IMR-90 (cell line): Measurements from ENCODE around the gene EIF2B5. TPM values are rescaled to one million over a fixed set of nuclear protein-coding genes. Genes with fewer than 3 reads are reported as not detected.
A peak's percentile ranks its signal among the peaks of the same experiment; 100 is the strongest.

Experiments
- ATAC-seq: fragments of 200-7000 bp; cut with Tn5 transposase; 2 replicates; pipeline ENCODE4 v1.9.1; 2020; ENCODE audit warnings: low read depth, mild to moderate bottlenecking, moderate library complexity
- BruUV-seq: library from RNA; stranded (reverse); fragments of 400-500 nt; replicated peaks from 2 replicates; lab custom pipeline; 2021; lab: Mats Ljungman, UMichigan
- CTCF ChIA-PET: fragments of 300-600 bp; formaldehyde crosslinking; extraction: SDS; loops from one replicate; lab custom pipeline; 2021; ENCODE audit warnings: antibody characterized with exemption; lab: Yijun Ruan, JAX
- POLR2A ChIA-PET: fragments of 300-600 bp; sonication (Branson Sonifier 250); formaldehyde crosslinking; loops from one replicate; lab custom pipeline; 2022; ENCODE audit warnings: antibody characterized with exemption; ENCODE audit not compliant: unreplicated experiment; lab: Charles Lee
- DNase-seq: peaks from one replicate; pipeline ENCODE4 v3.0.0; 2013
- H2AFZ ChIP-seq: replicated peaks from 2 replicates; pipeline ENCODE3; 2013; ENCODE audit warnings: low read length, mild to moderate bottlenecking; ENCODE audit not compliant: poor library complexity
- H2AK5ac ChIP-seq: 2 replicates; pipeline ENCODE4 v1.6.1; 2013; ENCODE audit warnings: low read depth, low read length, inconsistent platforms
- H2AK9ac ChIP-seq: replicated peaks from 2 replicates; pipeline ENCODE3; 2013; ENCODE audit warnings: mild to moderate bottlenecking, low read depth, low read length, moderate library complexity; ENCODE audit not compliant: poor library complexity
- H2BK120ac ChIP-seq: 2 replicates; pipeline ENCODE4 v1.6.1; 2013; ENCODE audit warnings: low read depth, low read length, inconsistent platforms
- H2BK15ac ChIP-seq: 3 replicates; pipeline ENCODE4 v1.6.1; 2013; ENCODE audit warnings: low read depth, low read length, inconsistent platforms
- H2BK20ac ChIP-seq: 2 replicates; pipeline ENCODE4 v1.6.1; 2013; ENCODE audit warnings: low read depth, mild to moderate bottlenecking, inconsistent platforms, low read length, moderate library complexity
- H2BK5ac ChIP-seq: 2 replicates; pipeline ENCODE4 v1.6.1; 2013; ENCODE audit warnings: mild to moderate bottlenecking, low read depth, low read length, inconsistent platforms; ENCODE audit not compliant: poor library complexity, severe bottlenecking
- H3K14ac ChIP-seq: replicated peaks from 2 replicates; pipeline ENCODE4 v1.6.1; 2013; ENCODE audit warnings: low read depth, low read length, inconsistent platforms
- H3K18ac ChIP-seq: 2 replicates; pipeline ENCODE4 v1.6.1; 2013; ENCODE audit warnings: low read depth, low read length, control low read depth
- H3K23ac ChIP-seq: 2 replicates; pipeline ENCODE4 v1.6.1; 2013; ENCODE audit warnings: low read depth, low read length, inconsistent platforms
- H3K27ac ChIP-seq: 2 replicates; pipeline ENCODE4 v1.5.1; 2013; ENCODE audit warnings: mild to moderate bottlenecking, control low read depth, low read length; ENCODE audit not compliant: insufficient read depth
- H3K27me3 ChIP-seq: 2 replicates; pipeline ENCODE4 v1.6.1; 2013; ENCODE audit warnings: low read length; ENCODE audit not compliant: control insufficient read depth, insufficient read depth
- H3K36me3 ChIP-seq: 2 replicates; pipeline ENCODE4 v1.6.1; 2013; ENCODE audit warnings: low read length, mixed read lengths; ENCODE audit not compliant: control insufficient read depth, insufficient read depth
- H3K4ac ChIP-seq: 2 replicates; pipeline ENCODE4 v1.6.1; 2013; ENCODE audit warnings: low read depth, low read length, inconsistent platforms
- H3K4me1 ChIP-seq: 2 replicates; pipeline ENCODE4 v1.6.1; 2013; ENCODE audit warnings: low read length, mixed read lengths; ENCODE audit not compliant: control insufficient read depth, insufficient read depth
- H3K4me2 ChIP-seq: 2 replicates; pipeline ENCODE4 v1.6.1; 2013; ENCODE audit warnings: low read depth, mild to moderate bottlenecking, control low read depth, low read length, moderate library complexity
- H3K4me3 ChIP-seq: 2 replicates; pipeline ENCODE4 v1.5.1; 2013; ENCODE audit warnings: low read depth, mild to moderate bottlenecking, control low read depth, low read length, moderate library complexity; ENCODE audit not compliant: insufficient read depth
- H3K56ac ChIP-seq: 2 replicates; pipeline ENCODE4 v1.6.1; 2013; ENCODE audit warnings: low read length, inconsistent platforms; ENCODE audit not compliant: insufficient read depth; ENCODE audit errors: extremely low read depth
- H3K79me1 ChIP-seq, 2 experiments: 2 replicates each; pipeline ENCODE4 v1.6.1; 2013; ENCODE audit warnings: low read length in 2 of 2, inconsistent platforms in 1 of 2, low read depth in 1 of 2
- H3K9ac ChIP-seq: 2 replicates; pipeline ENCODE4 v1.6.1; 2013; ENCODE audit warnings: low read depth, low read length, control low read depth
- H3K9me1 ChIP-seq: 2 replicates; pipeline ENCODE4 v1.6.1; 2013; ENCODE audit warnings: low read length, inconsistent platforms; ENCODE audit not compliant: insufficient read depth
- H3K9me3 ChIP-seq: 2 replicates; pipeline ENCODE4 v1.6.1; 2013; ENCODE audit warnings: low read length; ENCODE audit not compliant: control insufficient read depth, insufficient read depth
- H4K20me1 ChIP-seq: 2 replicates; pipeline ENCODE4 v1.6.1; 2013; ENCODE audit warnings: low read length, inconsistent platforms; ENCODE audit not compliant: insufficient read depth
- H4K5ac ChIP-seq: 2 replicates; pipeline ENCODE4 v1.6.1; 2013; ENCODE audit warnings: mild to moderate bottlenecking, low read depth, low read length, control low read depth
- H4K8ac ChIP-seq, 2 experiments: 2 replicates each; pipeline ENCODE4 v1.6.1; 2013; ENCODE audit warnings: low read depth in 2 of 2, low read length in 2 of 2, control low read depth in 1 of 2, inconsistent platforms in 1 of 2
- H4K91ac ChIP-seq: 2 replicates; pipeline ENCODE4 v1.6.1; 2013; ENCODE audit warnings: low read depth, low read length, inconsistent platforms; ENCODE audit not compliant: insufficient read depth
- BHLHE40 ChIP-seq: fragments of 150-350 bp; IDR thresholded peaks from 2 replicates; pipeline ENCODE4 v1.6.1; 2016; ENCODE audit warnings: mild to moderate bottlenecking, low read depth, low read length
- CEBPB ChIP-seq: IDR thresholded peaks from 2 replicates; pipeline ENCODE4 v1.6.1; 2012; ENCODE audit warnings: low read depth, low read length, improper control_type of control experiment
- CTCF ChIP-seq: conservative IDR thresholded peaks from 2 replicates; pipeline ENCODE4 v1.5.1; 2012; ENCODE audit warnings: mild to moderate bottlenecking, low read depth, low read length, improper control_type of control experiment
- ELK1 ChIP-seq: fragments of 150-350 bp; IDR thresholded peaks from 2 replicates; pipeline ENCODE4 v1.6.1; 2016; ENCODE audit warnings: low read depth, mild to moderate bottlenecking, low read length, moderate library complexity, borderline replicate concordance
- MAFK ChIP-seq: IDR thresholded peaks from 2 replicates; pipeline ENCODE4 v1.6.1; 2012; ENCODE audit warnings: low read depth, low read length, improper control_type of control experiment
- MAZ ChIP-seq: IDR thresholded peaks from 2 replicates; pipeline ENCODE4 v1.6.1; 2012; ENCODE audit warnings: low read depth, mild to moderate bottlenecking, low read length, improper control_type of control experiment, moderate library complexity, borderline replicate concordance
- NFE2L2 ChIP-seq: fragments of 150-350 bp; IDR thresholded peaks from 2 replicates; pipeline ENCODE4 v1.6.1; 2016; ENCODE audit warnings: low read depth, mild to moderate bottlenecking, low read length
- POLR2A ChIP-seq: IDR thresholded peaks from 2 replicates; pipeline ENCODE4 v1.6.1; 2012; ENCODE audit warnings: mild to moderate bottlenecking, low read depth, low read length
- RAD21 ChIP-seq: IDR thresholded peaks from 2 replicates; pipeline ENCODE4 v1.6.1; 2012; ENCODE audit warnings: low read length, improper control_type of control experiment
- RCOR1 ChIP-seq: IDR thresholded peaks from 2 replicates; pipeline ENCODE4 v1.6.1; 2012; ENCODE audit warnings: mild to moderate bottlenecking, low read length, improper control_type of control experiment; ENCODE audit not compliant: insufficient replicate concordance
- SMC3 ChIP-seq: fragments of 150-350 bp; IDR thresholded peaks from 2 replicates; pipeline ENCODE4 v1.6.1; 2016; ENCODE audit warnings: low read depth, mild to moderate bottlenecking, antibody characterized with exemption, low read length, moderate library complexity
- WGBS, 2 experiments: methylation state at CpG; one replicate each; pipeline versions ENCODE4 v1.1.5 to v1.1.7; 2013; ENCODE audit warnings: missing lambda C conversion rate in 2 of 2; ENCODE audit not compliant: insufficient read length in 1 of 2; ENCODE audit errors: extremely low coverage in 2 of 2; 5-methylcytosine and 5-hydroxymethylcytosine counted together
- dilution Hi-C: fragments of 300-500 bp; cut with HindIII; formaldehyde crosslinking; loops from one replicate; pipeline ENCODE4 v1.14.3; 2018; ENCODE audit warnings: low sequenced_read_pairs; ENCODE audit not compliant: unreplicated experiment
- in situ Hi-C: fragments of 300-500 bp; cut with MboI; formaldehyde crosslinking; loops from 3 replicates; pipeline ENCODE4 v1.14.3; 2019; ENCODE audit warnings: low sequenced_read_pairs, inconsistent platforms, mixed read lengths
- intact Hi-C: fragments of 100-400 bp; cut with micrococcal nuclease; formaldehyde crosslinking; loops from 2 replicates; pipeline ENCODE4 v1.10.0; 2022
- polyA plus RNA-seq, 3 experiments: library from polyadenylated mRNA; depleted of rRNA; stranded (reverse); fragments of >200 nt; gene quantifications; 2 replicates each; pipeline ENCODE4 v1.2.3, GENCODE V29; 2012; ENCODE audit warnings: low replicate concordance in 1 of 3
- total RNA-seq: library from RNA; depleted of rRNA; stranded (reverse); fragments of >200 nt; gene quantifications from 2 replicates; pipeline ENCODE4 v1.2.3, GENCODE V29; 2012
- TF ChIP-seq, protein P1 (sequence below): fragments of 150-350 bp; IDR thresholded peaks from 2 replicates; pipeline ENCODE4 v1.6.1; 2017; ENCODE audit warnings: mild to moderate bottlenecking, antibody characterized with exemption, low read length, low read depth

The EIF2B5 gene
- total and polyA plus RNA-seq, 2 of the 4 experiments (the other 2 are of a cell fraction): 31.7 to 37.6 TPM

GRCh38 chr3:184099806-184100686 is 35.1 kb upstream of the EIF2B5 start (continued):
- TF ChIP-seq BHLHE40: no peak

DNA sequence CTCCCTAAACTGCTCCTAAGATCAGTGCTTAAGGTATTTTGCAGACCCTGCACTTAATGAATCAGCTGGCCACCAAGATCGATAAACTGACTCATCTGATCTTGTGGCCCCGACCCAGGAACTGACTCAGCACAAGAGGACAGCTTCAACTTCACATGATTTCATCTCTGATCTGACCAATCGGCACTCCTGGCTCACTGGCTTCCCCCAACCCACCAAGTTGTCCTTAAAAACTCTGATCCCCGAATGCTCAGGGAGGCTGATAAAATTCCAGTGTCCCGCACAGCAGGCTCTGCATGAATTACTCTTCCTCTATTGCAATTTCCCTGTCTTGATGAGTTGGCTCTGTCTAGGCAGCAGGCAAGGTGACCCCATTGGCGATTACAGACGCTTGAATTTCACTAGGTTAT is 24.8 kb upstream of the EIF2B5 start:
- H2AK9ac ChIP-seq: no peak overlapping the region
- H2AK5ac ChIP-seq: no peak overlapping the region
- no peak overlapping the region for H3K4ac ChIP-seq
- no TSS peak for BruUV-seq
- H3K23ac ChIP-seq: no peak overlapping the region
- no peaks in the 10 kb centered on the region for H4K20me1 ChIP-seq
- no peak overlapping the region for H4K5ac ChIP-seq
- no peaks in the 10 kb centered on the region for H3K9me1 ChIP-seq
- peak; percentile 79 for DNase-seq
- no peaks in the 10 kb centered on the region for H3K9me3 ChIP-seq
- no peaks in the 10 kb centered on the region for H3K36me3 ChIP-seq
- no peak overlapping the region for H3K9ac ChIP-seq
- no peak overlapping the region for H3K56ac ChIP-seq
- intact Hi-C loops (no loop called here), in situ Hi-C loops (no loop called here), dilution Hi-C loops (no loop called here)
- ChIA-PET CTCF (no interaction called here), POLR2A (no interaction called here)
- H4K8ac ChIP-seq: peak overlapping the region in 1 of 2 experiments; percentile 12; a peak in 1 of 4 replicates
- H4K91ac ChIP-seq: no peak overlapping the region
- H2BK120ac ChIP-seq: peak overlapping the region; percentile 5; the same call in 1 of the 2 replicates
- H3K18ac ChIP-seq: no peak overlapping the region; the same call in 1 of the 2 replicates
- WGBS, 2 experiments: 27% methylated on average over 4 of the region's 7 CpGs; no CpG with 5 or more reads in 1 of the 2 experiments
- peak overlapping the region; percentile 85 for H3K4me2 ChIP-seq
- no peak overlapping the region for H3K14ac ChIP-seq
- H2BK15ac ChIP-seq: no peak overlapping the region
- no peak overlapping the region for H2BK5ac ChIP-seq
- H3K79me1 ChIP-seq: no peaks in the 10 kb centered on the region
- peaks cover 3% of the 10 kb centered on the region for H3K27me3 ChIP-seq
- peaks cover 2% of the 10 kb centered on the region; the same call in 1 of the 2 replicates for H3K4me1 ChIP-seq
- no peak overlapping the region for H3K4me3 ChIP-seq
- peak overlapping the region; percentile 84 for H2AFZ ChIP-seq
- peak; percentile 82 for ATAC-seq
- H2BK20ac ChIP-seq: no peak overlapping the region
- no peak overlapping the region for H3K27ac ChIP-seq
- TF ChIP-seq MAZ (no peak), BHLHE40 (no peak), POLR2A (no peak), NFE2L2 (peak; percentile 49; the same call in 1 of the 2 replicates), ELK1 (no peak), CEBPB (no peak), SMC3 (no peak), CTCF (no peak), MAFK (peak; percentile 84), RCOR1 (no peak), RAD21 (no peak)
- TF ChIP-seq, protein P1, sequence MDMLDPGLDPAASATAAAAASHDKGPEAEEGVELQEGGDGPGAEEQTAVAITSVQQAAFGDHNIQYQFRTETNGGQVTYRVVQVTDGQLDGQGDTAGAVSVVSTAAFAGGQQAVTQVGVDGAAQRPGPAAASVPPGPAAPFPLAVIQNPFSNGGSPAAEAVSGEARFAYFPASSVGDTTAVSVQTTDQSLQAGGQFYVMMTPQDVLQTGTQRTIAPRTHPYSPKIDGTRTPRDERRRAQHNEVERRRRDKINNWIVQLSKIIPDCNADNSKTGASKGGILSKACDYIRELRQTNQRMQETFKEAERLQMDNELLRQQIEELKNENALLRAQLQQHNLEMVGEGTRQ: no peak
